B cell (primary cell): Measurements from ENCODE around the gene EHD4. TPM values are rescaled to one million over a fixed set of nuclear protein-coding genes. Genes with fewer than 3 reads are reported as not detected.

ENCODE experiments used
- ATAC-seq: fragments of 200-7000 bp; cut with Tn5 transposase; one replicate; pipeline ENCODE4 v1.10.0; 2021; ENCODE audit warnings: low read depth, mild to moderate bottlenecking, moderate number of reproducible peaks, moderate library complexity
- CTCF ChIA-PET: fragments of 350-600 bp; sonication (Branson Sonifier 250); formaldehyde crosslinking; loops from one replicate; lab custom pipeline; 2021; ENCODE audit warnings: antibody characterized with exemption, inconsistent platforms; lab: Charles Lee
- POLR2A ChIA-PET: fragments of 350-600 bp; sonication (Branson Sonifier 250); formaldehyde crosslinking; loops from one replicate; lab custom pipeline; 2021; ENCODE audit warnings: antibody characterized with exemption; lab: Charles Lee
- DNase-seq: peaks from one replicate; pipeline ENCODE4 v3.0.0; 2013
- H2AFZ ChIP-seq: 2 replicates; pipeline ENCODE4 v1.6.1; 2012; ENCODE audit warnings: mild to moderate bottlenecking, low read depth, low read length; ENCODE audit not compliant: insufficient read depth, poor library complexity, severe bottlenecking
- H3K27ac ChIP-seq, 2 donors: 1 replicate in 1 of 2; 2 replicates in 1 of 2; pipeline ENCODE4 v1.5.1; 2012 to 2013; ENCODE audit warnings: low read length in 2 of 2, mild to moderate bottlenecking in 2 of 2, moderate library complexity in 1 of 2
- H3K27me3 ChIP-seq, 4 experiments: fragments of 200-600 bp in 1 of 4; sonication (generic) in 1 of 4; replicated peaks in 1 of 4; 1 replicate in 2 of 4; 2 replicates in 2 of 4; pipeline versions ENCODE4 v1.6.1 to v1.7.0; 2013 to 2016; ENCODE audit warnings: low read length in 3 of 4, mild to moderate bottlenecking in 2 of 4, mixed read lengths in 1 of 4, moderate library complexity in 1 of 4; ENCODE audit not compliant: insufficient read depth in 4 of 4, control insufficient read depth in 3 of 4; ENCODE audit errors: control extremely low read depth in 1 of 4
- H3K36me3 ChIP-seq, 2 experiments: replicated peaks in 1 of 2; 1 replicate in 1 of 2; 2 replicates in 1 of 2; pipeline versions ENCODE4 v1.6.1 to v1.7.1; 2013; ENCODE audit warnings: low read length in 1 of 2; ENCODE audit not compliant: insufficient read depth in 2 of 2, control insufficient read depth in 1 of 2; ENCODE audit errors: control extremely low read depth in 1 of 2, extremely low read depth in 1 of 2
- H3K4me1 ChIP-seq, 2 donors: fragments of 200-600 bp in 1 of 2; sonication (generic) in 1 of 2; 1 replicate in 1 of 2; 2 replicates in 1 of 2; pipeline versions ENCODE4 v1.5.1 to v1.6.1; 2013 to 2017; ENCODE audit warnings: low read length in 2 of 2; ENCODE audit not compliant: control insufficient read depth in 2 of 2, insufficient read depth in 2 of 2
- H3K4me2 ChIP-seq: replicated peaks from 2 replicates; pipeline ENCODE3; 2012; ENCODE audit warnings: mild to moderate bottlenecking, low read depth, low read length; ENCODE audit not compliant: poor library complexity, severe bottlenecking
- H3K4me3 ChIP-seq, 5 experiments: fragments of 200-600 bp in 1 of 5; sonication (generic) in 1 of 5; 1 replicate in 3 of 5; 2 replicates in 2 of 5; pipeline versions ENCODE4 v1.5.1 to v1.7.0; 2011 to 2016; ENCODE audit warnings: low read length in 4 of 5, mild to moderate bottlenecking in 4 of 5, low read depth in 2 of 5, control low read depth in 1 of 5, moderate library complexity in 1 of 5; ENCODE audit not compliant: insufficient read depth in 1 of 5; ENCODE audit errors: control extremely low read depth in 1 of 5, extremely low read depth in 1 of 5
- H3K79me2 ChIP-seq: fragments of 200-600 bp; sonication (generic); one replicate; pipeline ENCODE4 v1.6.0; 2016; ENCODE audit warnings: low read length; ENCODE audit not compliant: control insufficient read depth, insufficient read depth
- H3K9ac ChIP-seq: fragments of 200-600 bp; sonication (generic); 2 replicates; pipeline ENCODE4 v1.6.1; 2017; ENCODE audit warnings: mild to moderate bottlenecking, low read length, moderate library complexity
- H3K9me3 ChIP-seq, 3 donors: one replicate each; pipeline versions ENCODE4 v1.6.1 to v1.7.1; 2013; ENCODE audit warnings: low read length in 2 of 3; ENCODE audit not compliant: control insufficient read depth in 2 of 3, insufficient read depth in 1 of 3; ENCODE audit errors: control extremely low read depth in 1 of 3
- H4K20me1 ChIP-seq: 2 replicates; pipeline ENCODE4 v1.6.0; 2012; ENCODE audit warnings: mild to moderate bottlenecking, low read length; ENCODE audit not compliant: insufficient read depth, control insufficient read depth, poor library complexity, severe bottlenecking
- H3K27ac Mint-ChIP-seq: one replicate; pipeline ENCODE4 v1.8.0; 2021; ENCODE audit warnings: mixed read lengths
- H3K27me3 Mint-ChIP-seq: one replicate; pipeline ENCODE4 v1.8.0; 2021; ENCODE audit warnings: mixed read lengths
- H3K4me1 Mint-ChIP-seq: one replicate; pipeline ENCODE4 v1.8.0; 2021; ENCODE audit warnings: mixed read lengths
- H3K4me3 Mint-ChIP-seq: one replicate; pipeline ENCODE4 v1.8.0; 2021; ENCODE audit warnings: mixed read lengths
- H3K9me3 Mint-ChIP-seq: one replicate; pipeline ENCODE4 v1.8.0; 2022; ENCODE audit warnings: mixed read lengths; ENCODE audit not compliant: insufficient read depth
- CTCF ChIP-seq: fragments of 200-600 bp; IDR thresholded peaks from one replicate; pipeline ENCODE4 v1.8.0; 2022; ENCODE audit warnings: antibody characterized with exemption, mild to moderate bottlenecking
- EZH2 ChIP-seq: IDR thresholded peaks from 2 replicates; pipeline ENCODE4 v1.6.1; 2012; ENCODE audit warnings: borderline replicate concordance, low read depth, mild to moderate bottlenecking, moderate library complexity, low read length; ENCODE audit not compliant: insufficient read depth, poor library complexity, severe bottlenecking
- WGBS: methylation state at CpG from one replicate; pipeline ENCODE4 v1.1.5; 2013; ENCODE audit warnings: missing lambda C conversion rate; ENCODE audit not compliant: insufficient coverage; 5-methylcytosine and 5-hydroxymethylcytosine counted together
- intact Hi-C: fragments of 100-400 bp; cut with micrococcal nuclease; formaldehyde crosslinking; loops from one replicate; pipeline ENCODE4 v1.10.0; 2022
- polyA plus RNA-seq: library from polyadenylated mRNA; depleted of rRNA; stranded (reverse); fragments of >200 nt; gene quantifications from 2 replicates; pipeline ENCODE4 v1.2.3, GENCODE V29; 2012
- total RNA-seq, 2 donors: library from RNA; stranded (reverse); fragments of 120-200 nt in 1 of 2; gene quantifications; 1 replicate in 1 of 2; 2 replicates in 1 of 2; pipeline versions ENCODE4 v1.2.3 to v1.2.4, GENCODE V29; 2013 to 2022

EHD4 gene
- total and polyA plus RNA-seq, 2 donors (not counting 1 experiment from before 2014, with no cell fraction given) = 3.1 to 12.7 TPM

GRCh38 chr15:41981371-41982132 lies 9.2 kb upstream of the EHD4 start:
- H3K27ac ChIP-seq = no peak overlapping the region
- DNase-seq (no peak), ATAC-seq (no peak)
- 98% methylated on average over 9 of the region's 10 CpGs for WGBS
- Mint-ChIP-seq H3K4me1 (no peaks in the 10 kb centered on the region), H3K4me3 (no peak overlapping the region), H3K27ac (no peak overlapping the region), H3K9me3 (no peaks in the 10 kb centered on the region), H3K27me3 (peaks cover 18% of the 10 kb centered on the region)
- TF ChIP-seq EZH2 = no peak
- TF ChIP-seq CTCF = no peak
- H4K20me1 ChIP-seq = no peaks in the 10 kb centered on the region
- no peak overlapping the region for H3K9ac ChIP-seq
- no peak overlapping the region for H3K4me2 ChIP-seq
- no peaks in the 10 kb centered on the region for H3K36me3 ChIP-seq
- H3K79me2 ChIP-seq = no peaks in the 10 kb centered on the region
- peaks cover 0 to 8% (median 0%) of the 10 kb centered on the region in 4 experiments for H3K27me3 ChIP-seq
- H3K9me3 ChIP-seq = no peaks in the 10 kb centered on the region
- ChIA-PET CTCF (interaction anchor here (2.1 kb wide), 2 partner anchors 9 to 208 kb away, joined by 6 read pairs; partner anchors contain the start of gene EHD4), POLR2A (no interaction called here)
- intact Hi-C loops = no loop called here
- no peak overlapping the region for H2AFZ ChIP-seq
- H3K4me3 ChIP-seq = no peak overlapping the region
- H3K4me1 ChIP-seq = no peaks in the 10 kb centered on the region

- Histone ChIP-seq H2AFZ (no peak overlapping the region), H3K4me3 (no peak overlapping the region), H3K36me3 (no peaks in the 10 kb centered on the region), H3K27me3 (peaks cover 0 to 8% (median 0%) of the 10 kb centered on the region in 4 experiments), H3K4me1 (no peaks in the 10 kb centered on the region), H4K20me1 (no peaks in the 10 kb centered on the region), H3K4me2 (no peak overlapping the region), H3K9me3 (no peaks in the 10 kb centered on the region), H3K79me2 (no peaks in the 10 kb centered on the region), H3K9ac (no peak overlapping the region), H3K27ac (no peak overlapping the region)
- intact Hi-C loops = no loop called here
- TF ChIP-seq CTCF = no peak
- TF ChIP-seq EZH2 = no peak
- ChIA-PET POLR2A (no interaction called here), CTCF (interaction anchor here (2.1 kb wide), 1 partner anchor 8 kb away, joined by 6 read pairs; the partner anchor contains the start of gene EHD4)
- ATAC-seq (no peak), DNase-seq (no peak)
- WGBS = 90% methylated on average over 5 of the region's 7 CpGs
- Mint-ChIP-seq H3K27me3 (peaks cover 20% of the 10 kb centered on the region), H3K9me3 (no peaks in the 10 kb centered on the region), H3K4me1 (no peaks in the 10 kb centered on the region), H3K4me3 (no peak overlapping the region), H3K27ac (no peak overlapping the region)
These were observed 8.4 kb upstream of the EHD4 start for GRCh38 chr15:41980654-41981323.
